AG20443 (cell line): ENCODE measurements around the gene CTIF.

ENCODE experiments used
- DNase-seq: peaks from one replicate; pipeline ENCODE4 v3.0.0; 2012; ENCODE audit warnings: low spot score, mixed read lengths

Gene CTIF

DNA sequence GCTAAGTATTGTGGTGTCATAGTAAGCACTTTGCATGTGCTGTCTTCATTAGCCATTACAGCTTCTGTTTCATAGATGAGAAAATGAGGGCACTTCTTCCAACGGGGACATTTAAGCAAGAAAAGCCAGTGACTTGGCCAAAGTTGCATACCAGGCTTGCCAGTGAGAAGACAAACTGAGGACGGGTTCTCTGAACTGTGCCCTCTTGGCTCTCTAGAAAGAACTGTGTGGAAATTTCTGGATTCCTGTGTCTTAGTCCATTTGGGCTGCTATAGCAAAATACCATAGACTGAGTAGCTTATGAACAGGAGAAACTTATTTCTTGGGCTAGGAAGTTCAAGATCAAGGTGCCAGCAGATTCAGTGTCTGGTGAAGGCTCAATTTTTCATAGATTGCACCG lies 13.3 kb downstream of the CTIF start:
- DNase-seq: no peak

DNA sequence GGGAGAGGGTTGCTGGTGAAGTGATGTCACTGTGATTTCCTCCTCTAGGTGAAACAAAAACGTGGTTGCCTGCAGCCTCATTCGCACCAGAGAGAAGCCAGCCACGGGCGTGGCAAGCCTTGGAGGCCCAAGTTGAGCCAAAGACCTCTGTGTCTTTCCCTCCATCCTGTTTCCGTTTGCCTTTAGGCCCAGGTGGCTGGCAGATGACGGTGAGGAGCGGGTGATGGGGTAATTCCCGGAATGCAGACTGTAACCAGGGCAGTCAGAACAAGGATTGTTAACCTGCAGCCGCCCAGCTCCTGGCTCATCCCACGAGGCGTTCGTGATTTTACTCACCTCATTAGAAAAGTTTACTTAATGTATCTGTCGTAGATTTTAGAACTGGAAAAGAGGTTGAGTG lies 14.4 kb downstream of the CTIF start:
- no peak for DNase-seq

DNA sequence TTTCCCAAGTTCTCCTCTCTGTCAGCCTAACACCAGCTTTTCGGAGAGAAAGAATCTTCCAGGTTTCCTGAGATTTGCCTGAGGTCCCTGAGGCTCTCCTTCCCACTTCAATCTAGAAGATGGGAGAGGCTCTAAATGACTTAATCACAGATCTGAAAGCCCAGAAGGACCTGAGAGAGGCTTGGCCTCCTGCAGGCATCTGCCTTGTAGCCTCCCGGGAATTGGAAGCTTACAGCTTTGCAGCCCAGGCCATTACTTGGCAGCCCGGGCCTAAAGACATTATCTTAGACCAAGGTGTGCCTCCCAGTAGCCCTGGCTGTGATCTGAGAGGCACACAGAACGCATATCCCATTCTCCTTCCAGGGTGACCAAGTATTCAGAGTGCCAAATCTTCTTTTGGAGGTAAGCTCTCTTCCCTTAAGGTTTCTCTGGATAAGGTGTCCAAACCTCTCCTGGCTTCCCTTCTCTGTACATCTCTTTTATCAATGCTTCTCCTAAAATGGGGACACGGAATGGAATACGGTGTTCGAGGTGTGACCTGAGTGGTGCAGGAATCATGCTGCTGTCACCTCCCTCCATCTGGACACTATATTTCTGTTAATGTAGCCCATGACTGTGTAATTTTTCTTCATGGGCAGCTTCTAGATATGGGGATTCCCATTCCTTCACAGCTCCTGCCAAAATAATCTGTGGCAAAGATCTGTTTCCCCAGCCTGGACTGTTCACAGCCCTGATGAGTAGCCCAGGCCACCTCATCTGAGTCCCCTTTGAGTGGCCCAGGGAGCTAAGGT lies 16.0 kb downstream of the CTIF start:
- DNase-seq: no peak

DNA sequence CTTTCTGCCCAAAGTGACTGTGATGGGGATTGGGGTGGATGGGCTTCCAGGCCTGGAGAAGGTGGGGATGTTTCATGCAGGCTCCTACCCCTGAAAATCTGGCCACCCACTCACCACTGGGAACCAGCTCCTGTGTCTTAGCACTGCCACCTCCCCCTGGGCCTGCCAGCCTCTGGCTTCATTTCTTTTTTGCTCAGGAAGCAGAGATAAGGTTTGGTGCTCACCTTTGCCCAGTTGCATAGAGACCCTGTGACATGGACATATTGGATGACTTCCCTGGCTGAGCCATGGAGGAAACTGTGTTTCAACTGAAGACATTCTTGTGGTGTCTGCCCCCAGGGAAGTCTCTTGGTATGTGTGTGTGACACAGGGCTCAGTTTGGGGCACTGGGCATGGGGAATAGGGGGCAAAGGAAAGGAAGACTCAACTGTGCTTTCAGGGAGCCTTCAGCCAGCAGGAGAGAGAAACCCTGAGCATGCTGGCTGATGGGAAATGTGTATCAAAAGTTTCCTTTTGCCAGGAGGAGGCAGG lies 16.7 kb downstream of the CTIF start:
- DNase-seq: no peak

DNA sequence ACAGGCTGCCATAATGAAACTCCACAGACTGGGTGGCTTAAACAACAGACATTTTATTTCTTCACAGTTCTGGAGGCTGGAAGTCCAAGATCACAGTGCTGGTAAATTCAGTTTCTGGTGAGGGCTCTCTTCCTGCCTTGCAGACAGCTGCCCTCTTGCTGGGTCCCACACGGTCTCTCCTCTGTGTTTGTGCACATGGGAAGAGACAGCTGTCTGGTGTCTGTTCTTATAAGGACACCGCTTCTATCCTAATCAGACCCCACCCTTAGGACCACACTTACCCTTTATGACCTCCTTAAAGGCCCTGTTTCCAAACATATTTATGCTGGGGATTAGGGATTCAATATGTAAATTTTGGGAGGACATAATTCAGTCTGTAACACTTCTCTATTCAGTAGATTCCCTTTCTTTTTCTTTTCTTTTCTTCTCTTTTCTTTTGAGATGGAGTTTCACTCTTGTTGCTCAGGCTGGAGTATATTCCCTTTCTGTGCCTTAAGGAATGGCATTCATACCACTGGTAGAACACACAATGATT lies 18.9 kb downstream of the CTIF start:
- DNase-seq: no peak

DNA sequence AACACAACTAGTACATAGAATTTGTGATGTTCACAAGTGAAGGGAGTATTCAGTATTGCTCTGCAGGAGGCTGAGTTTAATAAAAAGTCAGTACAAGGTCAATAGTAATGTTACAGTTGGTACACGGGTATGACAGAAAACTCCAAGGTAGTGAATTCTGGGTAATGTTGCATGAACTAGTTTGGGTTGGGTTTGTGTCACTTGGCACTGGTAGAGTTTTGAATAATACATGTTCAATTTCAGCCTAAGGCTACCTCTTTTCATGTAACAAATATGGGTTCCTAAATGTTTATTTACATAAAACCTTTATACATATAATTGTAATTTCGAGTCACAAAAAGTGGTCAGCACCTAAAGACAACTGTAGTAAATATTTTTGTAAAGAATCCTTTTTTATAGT lies 19.4 kb downstream of the CTIF start:
- DNase-seq: no peak

DNA sequence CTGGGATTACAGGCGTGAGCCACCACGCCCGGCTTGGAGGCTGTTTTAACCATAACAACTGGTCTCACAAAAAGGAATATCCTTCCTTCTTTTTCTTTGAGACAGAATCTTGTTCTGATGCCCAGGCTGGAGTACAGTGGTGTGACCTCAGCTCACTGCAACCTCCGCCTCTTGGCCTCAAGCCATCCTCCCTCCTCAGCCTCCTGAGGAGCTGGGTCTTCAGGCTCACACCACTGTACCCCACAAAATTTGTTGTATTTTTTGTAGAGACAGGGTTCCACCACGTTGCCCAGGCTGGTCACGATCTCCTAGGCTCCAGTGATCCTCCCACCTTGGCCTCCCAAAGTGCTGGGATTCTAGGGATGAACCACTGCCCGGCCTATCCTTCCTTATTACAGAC lies 21.7 kb downstream of the CTIF start:
- no peak for DNase-seq

DNA sequence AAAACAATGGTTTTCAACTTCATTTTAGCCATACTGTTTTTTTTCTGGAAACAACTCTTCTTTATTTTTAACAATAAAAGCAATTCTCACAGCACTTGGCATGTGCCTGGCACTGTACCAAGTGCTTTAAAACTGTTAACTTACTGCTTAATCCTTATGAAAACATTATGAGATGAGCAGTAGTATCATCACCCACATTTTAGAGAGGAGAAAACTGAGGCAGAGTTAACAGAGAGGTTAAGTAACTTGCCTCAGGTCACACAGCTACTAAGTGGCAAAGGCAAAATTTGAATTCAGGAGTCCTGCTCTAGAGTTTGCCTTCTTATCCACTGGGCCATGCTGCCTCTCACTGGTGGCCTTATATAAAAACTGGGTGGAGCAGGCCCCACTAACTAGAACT lies 23.2 kb downstream of the CTIF start:
- no peak for DNase-seq

DNA sequence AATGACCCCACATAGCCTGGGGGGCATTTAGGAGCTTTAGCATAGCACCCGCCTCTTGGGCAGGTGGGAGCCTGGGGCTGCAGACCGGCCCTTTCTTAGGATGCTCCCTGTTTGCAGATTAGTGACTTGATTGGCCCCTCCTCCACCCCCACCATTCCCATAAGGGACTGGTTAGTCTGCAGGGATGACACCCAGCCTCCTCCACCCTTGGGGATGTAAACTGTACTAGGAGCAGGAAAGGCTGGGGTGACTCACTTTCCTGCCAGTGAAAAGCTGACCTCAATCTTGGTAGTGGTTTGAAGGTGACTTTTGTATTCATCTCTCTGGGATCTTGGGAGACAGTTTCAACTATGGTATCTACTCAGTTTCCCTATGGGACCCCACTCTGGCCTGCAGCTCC lies 24.2 kb downstream of the CTIF start:
- DNase-seq: peak; percentile 46

DNA sequence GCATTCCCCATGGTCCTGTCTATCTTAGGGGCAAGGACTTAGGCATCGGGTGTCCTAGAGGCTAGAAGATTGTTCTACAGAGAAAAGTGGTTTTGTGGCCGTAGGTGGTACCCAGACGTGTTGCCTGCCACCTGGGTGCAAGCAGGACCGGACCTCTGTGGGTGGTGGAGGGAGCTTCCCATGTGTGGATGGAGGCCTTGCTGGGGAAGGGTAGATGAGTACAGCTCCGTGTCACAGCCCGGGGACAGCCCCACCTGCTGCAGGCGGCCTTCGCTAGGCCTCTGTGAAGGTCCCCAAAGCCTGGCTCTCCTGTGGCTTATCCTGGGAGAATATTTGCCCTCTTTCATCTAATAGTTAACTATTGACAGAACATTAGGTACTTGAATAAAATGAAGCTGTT lies 25.3 kb downstream of the CTIF start:
- no peak for DNase-seq

DNA sequence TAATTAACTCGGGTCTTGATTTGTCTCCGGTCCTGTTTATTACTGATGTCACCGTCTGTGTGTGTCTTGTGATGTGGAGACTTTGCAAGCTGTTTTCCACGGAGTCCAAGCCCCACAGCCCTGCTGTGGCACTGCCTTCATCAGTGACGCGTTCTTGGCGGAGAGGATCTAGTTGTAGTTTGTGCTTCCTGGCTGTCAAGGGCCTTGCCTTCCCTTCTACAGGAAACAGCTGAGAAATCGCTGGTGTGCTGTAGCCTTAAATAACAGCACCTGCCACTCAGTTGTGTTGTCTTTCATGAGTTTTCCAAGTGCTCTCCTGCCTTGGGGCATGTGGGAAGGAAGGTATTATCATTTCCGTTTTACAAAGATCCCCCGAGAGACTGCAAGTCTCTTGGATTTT lies 26.3 kb downstream of the CTIF start:
- DNase-seq: no peak

DNA sequence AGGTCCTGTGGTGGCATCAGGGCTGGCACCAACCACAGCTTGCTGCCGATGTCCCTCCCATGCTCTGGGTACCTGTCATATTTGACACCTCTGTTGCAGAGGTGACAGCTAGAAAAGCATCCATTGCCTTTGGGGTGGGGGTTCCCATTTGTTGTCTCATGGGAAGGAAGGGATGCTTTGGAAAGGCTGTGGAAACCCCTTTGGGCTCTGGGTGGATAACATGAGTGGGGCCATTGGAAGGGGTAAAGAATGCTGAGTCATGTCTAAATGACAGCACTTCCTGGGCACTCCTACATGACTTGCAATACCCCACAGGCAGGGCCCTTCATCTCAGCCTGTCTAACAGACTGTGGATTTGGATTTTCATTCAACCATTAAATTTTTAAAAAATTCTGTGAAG lies 27.8 kb downstream of the CTIF start:
- no peak for DNase-seq

DNA sequence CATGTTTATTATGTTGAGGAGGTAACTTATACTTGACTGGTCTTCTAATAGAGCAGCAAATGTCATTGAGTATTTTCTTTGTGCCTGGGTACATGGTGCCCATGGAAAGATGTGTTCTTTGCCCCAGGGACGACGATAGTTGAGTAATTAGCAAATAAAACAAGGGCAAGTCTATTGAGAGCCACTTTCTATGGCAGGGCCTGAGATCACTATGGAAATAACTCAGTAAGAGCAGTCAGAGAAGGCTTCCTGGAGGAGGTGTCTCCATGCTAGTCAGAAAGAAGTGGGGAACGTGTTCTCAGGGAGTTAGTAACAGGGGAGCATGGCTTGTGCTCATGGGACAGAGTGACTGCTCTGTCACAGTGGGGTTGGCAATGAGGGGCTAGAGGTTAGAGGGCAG lies 28.6 kb downstream of the CTIF start:
- DNase-seq: no peak

DNA sequence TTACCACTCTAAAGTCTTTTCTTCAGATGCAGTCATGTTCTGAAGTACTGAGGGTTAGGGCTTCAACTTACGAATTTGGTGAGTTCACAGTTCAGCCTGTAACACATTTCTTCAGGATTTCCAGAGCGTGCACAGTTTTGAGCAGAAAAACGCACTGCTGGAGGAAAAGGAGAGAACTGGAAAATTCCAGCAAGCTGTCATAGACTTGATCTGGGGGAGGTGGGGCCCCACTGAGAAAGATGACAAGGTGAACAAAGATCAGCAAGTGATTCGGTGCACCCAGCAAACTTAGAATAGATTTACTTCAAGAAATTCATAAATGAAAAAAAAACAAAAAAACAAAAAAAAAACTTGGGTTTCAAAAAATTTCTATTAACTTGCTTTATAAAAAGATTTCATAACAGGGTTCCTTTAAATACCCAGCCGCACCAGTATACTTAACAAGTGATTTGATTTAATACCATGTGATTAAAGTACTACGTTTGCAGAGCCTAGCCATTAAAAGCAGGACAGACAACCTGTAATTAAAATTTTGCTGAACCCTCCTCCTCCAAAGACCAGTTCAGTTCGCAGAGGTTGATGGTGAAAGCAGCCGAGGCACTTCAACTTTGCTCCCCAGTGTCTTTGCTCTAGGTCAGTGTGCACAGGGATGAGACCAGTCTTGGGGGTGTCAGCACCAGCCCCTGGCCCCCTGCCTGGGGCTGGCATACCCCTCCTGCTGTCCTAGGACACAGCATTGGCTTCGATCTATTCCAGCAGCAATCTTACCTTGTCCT lies 30.5 kb downstream of the CTIF start:
- DNase-seq: no peak

DNA sequence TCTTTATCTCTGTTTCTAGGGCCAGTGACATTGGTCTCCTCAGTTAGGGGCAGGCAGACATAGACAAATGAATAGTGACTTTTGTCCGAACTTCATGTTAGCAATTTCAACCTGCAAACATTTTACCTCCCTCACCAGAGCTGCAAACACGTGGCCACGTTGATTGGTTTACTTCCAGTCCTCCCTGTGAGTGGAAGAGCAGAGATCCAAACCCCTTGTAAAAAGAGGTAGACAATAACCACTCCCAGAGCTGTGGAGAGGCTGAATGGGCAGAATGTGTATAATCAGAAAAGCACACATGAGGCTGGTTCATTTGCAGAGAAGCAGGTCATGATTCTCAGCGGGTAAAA lies 31.1 kb downstream of the CTIF start:
- no peak for DNase-seq

DNA sequence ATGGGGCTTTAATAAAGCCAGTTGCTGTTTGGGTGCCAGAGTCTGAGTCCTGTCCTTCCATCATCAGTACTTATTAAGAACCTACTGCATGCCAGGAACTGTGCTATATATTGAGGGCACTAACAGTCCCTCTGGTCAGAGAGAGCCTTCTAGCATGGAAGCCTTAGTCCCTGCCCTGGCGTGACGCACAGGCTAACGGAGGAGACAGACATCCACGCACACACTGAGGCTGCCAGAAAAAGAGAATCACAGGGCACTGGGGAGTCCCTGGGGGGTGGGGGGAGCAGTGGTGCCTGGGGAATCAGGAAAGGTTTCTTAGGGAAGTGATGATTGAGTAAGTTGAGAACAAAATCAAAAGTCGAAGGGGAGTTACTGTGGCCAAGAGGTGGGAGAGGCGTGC lies 31.5 kb downstream of the CTIF start:
- DNase-seq: no peak

DNA sequence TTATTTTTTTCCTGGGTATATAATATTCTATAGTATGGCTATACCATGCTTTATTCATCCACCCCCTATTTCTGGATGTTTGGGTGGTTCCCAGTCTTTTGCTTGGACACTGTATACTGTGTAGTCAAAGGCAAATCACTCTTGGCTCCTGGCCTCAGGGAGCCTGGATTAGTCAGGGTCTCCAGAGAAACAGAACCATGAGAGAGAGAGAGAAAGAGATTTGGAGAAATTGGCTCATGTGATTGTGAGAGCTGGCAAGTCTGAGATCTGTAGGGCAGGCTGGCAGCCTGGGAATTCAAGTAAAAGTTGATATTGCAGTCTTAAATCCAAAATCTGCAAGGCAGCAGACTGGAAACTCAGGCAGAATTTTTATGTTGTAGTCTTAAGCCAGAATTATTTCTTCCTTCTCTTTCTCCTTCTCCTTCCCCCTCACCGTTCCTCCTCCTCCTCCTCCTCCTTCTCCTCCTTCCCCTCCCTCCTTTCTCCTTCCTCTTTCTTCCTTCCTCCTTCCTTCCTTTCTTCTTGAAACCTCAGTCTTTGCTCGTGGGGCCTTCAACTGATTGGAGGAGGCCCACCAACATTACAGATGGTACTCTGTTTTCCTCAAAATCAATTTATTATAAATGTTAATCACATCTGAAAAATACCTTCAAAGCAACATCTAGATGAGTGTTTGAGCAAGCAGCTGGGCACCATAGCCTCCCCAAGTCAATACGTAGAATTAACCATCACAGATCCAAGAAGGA lies 33.0 kb downstream of the CTIF start:
- no peak for DNase-seq

DNA sequence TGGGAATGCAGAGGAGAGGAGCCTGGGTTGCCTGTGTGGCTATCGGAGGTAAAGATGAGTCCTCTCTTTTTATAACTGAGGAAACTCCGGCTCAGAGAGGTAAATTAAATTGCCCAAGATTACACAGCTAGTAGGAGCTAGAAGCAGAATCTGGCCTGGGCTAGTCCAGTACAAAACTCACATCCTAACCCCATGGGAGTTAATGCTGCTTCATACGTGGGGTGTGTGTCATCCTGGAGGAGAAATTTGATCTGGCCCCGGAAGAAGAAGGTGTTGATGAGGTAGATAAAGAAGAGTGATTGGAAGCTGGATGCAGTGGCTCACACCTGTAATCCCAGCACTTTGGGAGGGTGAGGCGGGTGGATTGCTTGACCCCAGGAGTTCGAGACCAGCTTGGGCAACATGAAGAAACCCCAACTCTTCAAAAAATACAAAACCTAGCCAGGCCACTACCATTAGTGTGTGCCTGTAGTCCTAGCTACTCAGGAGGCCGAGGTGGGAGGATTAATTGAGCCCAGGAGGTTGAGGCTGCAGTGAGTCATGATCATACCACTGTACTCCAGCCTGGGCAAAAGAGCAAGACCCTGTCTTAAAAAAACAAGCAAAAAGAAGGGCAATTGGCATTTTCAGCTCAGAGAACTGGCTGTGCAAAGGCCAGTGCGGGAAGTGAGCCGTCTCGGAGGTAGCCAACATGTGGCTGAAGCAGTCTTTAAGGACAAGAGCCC lies 33.7 kb downstream of the CTIF start:
- DNase-seq: no peak

DNA sequence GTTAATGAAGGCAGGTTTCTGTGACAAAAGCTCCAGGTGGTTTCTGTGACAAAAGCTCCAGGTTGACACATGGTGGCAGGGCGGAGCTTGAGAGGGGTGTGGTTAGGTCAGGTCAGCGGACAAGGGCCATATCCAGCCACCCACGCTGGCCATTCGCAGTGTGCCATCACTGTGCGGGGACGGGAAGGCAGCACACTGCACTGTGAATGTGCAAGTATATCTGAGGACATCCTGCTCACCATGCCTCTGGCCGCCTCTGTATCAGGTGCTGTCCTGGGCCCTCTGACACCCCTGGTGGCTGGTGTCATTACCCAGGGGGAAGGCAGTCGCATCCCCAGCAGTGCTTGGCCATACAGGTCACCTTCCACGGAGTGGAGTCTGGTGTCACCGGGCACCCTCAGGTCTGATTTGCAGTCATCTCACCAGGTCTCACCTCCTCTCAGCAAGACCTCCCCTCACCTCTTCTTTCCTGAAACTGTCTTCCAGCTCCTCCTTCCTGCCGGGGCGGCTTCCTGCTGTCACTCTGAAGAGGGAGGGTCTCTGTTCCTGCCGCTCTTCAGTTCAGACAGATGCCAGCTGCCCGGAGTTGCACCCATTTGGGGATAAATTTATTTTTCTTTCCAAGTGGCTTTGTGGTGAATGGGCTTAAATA lies 34.9 kb downstream of the CTIF start:
- no peak for DNase-seq

DNA sequence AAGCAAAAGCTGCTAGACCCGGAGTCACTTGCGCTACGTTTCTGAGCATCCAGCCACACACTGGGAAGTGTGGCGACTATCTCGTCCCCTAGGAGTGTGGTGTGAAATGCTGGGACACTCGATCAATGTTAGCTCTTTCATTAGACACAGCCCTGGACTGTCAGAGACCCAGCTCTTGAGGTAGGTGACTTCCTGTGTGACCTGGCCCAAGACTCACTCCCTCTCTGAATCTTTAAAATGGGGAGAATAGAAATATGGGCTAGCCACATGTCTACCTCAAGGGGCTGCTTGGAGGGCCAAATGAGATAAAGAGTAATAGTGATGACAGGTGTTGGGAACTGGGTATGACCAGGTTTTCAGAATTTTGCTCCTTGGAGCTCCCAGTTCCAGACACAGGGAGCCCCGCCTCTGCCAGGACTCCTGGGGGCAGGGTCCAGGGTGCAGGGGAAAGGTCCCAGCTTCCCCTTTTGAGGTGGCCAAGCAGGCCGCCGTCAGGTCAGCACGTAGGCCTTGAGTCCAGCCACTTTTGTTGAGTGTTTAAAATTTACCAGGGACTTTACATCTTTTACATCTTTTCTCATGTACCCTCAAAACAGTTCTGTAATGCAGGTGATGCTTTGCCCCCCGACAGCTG lies 36.0 kb downstream of the CTIF start:
- DNase-seq: no peak

DNA sequence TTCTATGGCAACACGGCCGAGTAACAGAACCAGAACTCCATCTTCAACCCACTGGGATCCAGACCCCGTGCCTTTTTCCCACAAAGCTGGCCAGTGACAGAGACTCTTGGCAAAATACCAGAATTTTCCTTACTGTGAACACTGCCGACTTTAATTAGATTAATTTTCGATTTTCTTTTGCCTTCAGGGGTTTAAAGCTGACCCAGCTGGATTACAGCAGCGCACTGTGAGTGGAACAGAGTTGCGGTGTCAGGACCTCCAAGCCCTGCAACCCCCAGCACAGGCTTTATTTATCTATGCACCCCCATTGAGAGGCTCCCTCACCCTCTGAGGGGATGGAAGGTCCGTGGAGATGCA lies 36.4 kb downstream of the CTIF start:
- no peak for DNase-seq
